Endothelial cell of umbilical vein (primary cell): Measurements from ENCODE around the gene LRWD1. TPM values are rescaled to one million over a fixed set of nuclear protein-coding genes. Genes with fewer than 3 reads are reported as not detected.
"Not testable (repeated sequence)": the region's sequence is repeated elsewhere in the genome, so short reads cannot be mapped to it uniquely, and the experiment has no call there.

Source experiments
- BruUV-seq: library from RNA; stranded (reverse); fragments of 400-500 nt; replicated peaks from 2 replicates; lab custom pipeline; 2021; lab: Mats Ljungman, UMichigan
- CTCF ChIA-PET: fragments of 300-600, 350-600 bp; sonication (Branson Sonifier 250); formaldehyde crosslinking; loops from one replicate; lab custom pipeline; 2021; ENCODE audit warnings: antibody characterized with exemption, inconsistent platforms; lab: Charles Lee
- POLR2A ChIA-PET: fragments of 300-600, 350-600 bp; sonication (Branson Sonifier 250); formaldehyde crosslinking; loops from one replicate; lab custom pipeline; 2021; ENCODE audit warnings: antibody characterized with exemption, inconsistent platforms; lab: Charles Lee
- DNase-seq: peaks from one replicate; pipeline ENCODE4 v3.0.0-alpha.2; 2011; ENCODE audit warnings: low read depth, low spot score
- FAIRE-seq: peaks from 2 replicates; lab custom pipeline; 2011; peaks lifted over from hg19 to GRCh38; lab: Jason Lieb, UNC
- H2AFZ ChIP-seq: 2 replicates; pipeline ENCODE4 v1.6.0; 2012; ENCODE audit warnings: low read depth, low read length, control low read depth, inconsistent platforms
- H3K27ac ChIP-seq: 2 replicates; pipeline ENCODE4 v1.5.1; 2011; ENCODE audit warnings: low read depth, mild to moderate bottlenecking, control low read depth, low read length, moderate library complexity; ENCODE audit not compliant: insufficient read depth
- H3K27me3 ChIP-seq, 2 experiments: 2 replicates each; pipeline versions ENCODE4 v1.6.0 to v1.6.1; 2011; ENCODE audit warnings: low read length in 2 of 2, mixed read lengths in 1 of 2; ENCODE audit not compliant: control insufficient read depth in 2 of 2, insufficient read depth in 2 of 2
- H3K36me3 ChIP-seq, 2 experiments: 2 replicates in 1 of 2; 3 replicates in 1 of 2; pipeline ENCODE4 v1.5.1; 2011; ENCODE audit warnings: low read length in 2 of 2, mild to moderate bottlenecking in 1 of 2, moderate library complexity in 1 of 2; ENCODE audit not compliant: control insufficient read depth in 2 of 2, insufficient read depth in 2 of 2; ENCODE audit errors: extremely low read depth in 1 of 2
- H3K4me1 ChIP-seq: 3 replicates; pipeline ENCODE4 v1.5.1; 2011; ENCODE audit warnings: mild to moderate bottlenecking, low read length; ENCODE audit not compliant: control insufficient read depth, insufficient read depth; ENCODE audit errors: extremely low read depth
- H3K4me2 ChIP-seq: 2 replicates; pipeline ENCODE4 v1.6.1; 2011; ENCODE audit warnings: low read length, control low read depth, mixed read lengths; ENCODE audit not compliant: insufficient read depth
- H3K4me3 ChIP-seq, 3 experiments: fragments of 200-600 bp in 1 of 3; sonication (generic), shearing (Covaris generic) in 1 of 3; replicated peaks in 1 of 3; 2 replicates each; pipeline ENCODE4 v1.5.1; 2011 to 2016; ENCODE audit warnings: control low read depth in 3 of 3, low read length in 3 of 3, mild to moderate bottlenecking in 2 of 3, inconsistent platforms in 1 of 3, low read depth in 1 of 3, moderate library complexity in 1 of 3; ENCODE audit not compliant: insufficient read depth in 1 of 3
- H3K79me2 ChIP-seq: 2 replicates; pipeline ENCODE4 v1.6.0; 2012; ENCODE audit warnings: low read length, inconsistent platforms; ENCODE audit not compliant: control insufficient read depth, insufficient read depth
- H3K9ac ChIP-seq: replicated peaks from 2 replicates; pipeline ENCODE3; 2011; ENCODE audit warnings: low read length, control low read depth; ENCODE audit not compliant: insufficient read depth; ENCODE audit errors: extremely low read depth
- H3K9me1 ChIP-seq: replicated peaks from 3 replicates; pipeline ENCODE4 v1.6.0; 2011; ENCODE audit warnings: mild to moderate bottlenecking, low read length; ENCODE audit not compliant: control insufficient read depth, insufficient read depth; ENCODE audit errors: extremely low read depth
- H3K9me3 ChIP-seq: replicated peaks from 2 replicates; pipeline ENCODE4 v1.5.1; 2012; ENCODE audit warnings: low read length, inconsistent platforms; ENCODE audit not compliant: control insufficient read depth, insufficient read depth
- H4K20me1 ChIP-seq: replicated peaks from 2 replicates; pipeline ENCODE3; 2011; ENCODE audit warnings: mild to moderate bottlenecking, low read length; ENCODE audit not compliant: control insufficient read depth, insufficient read depth; ENCODE audit errors: extremely low read depth
- dilution Hi-C: fragments of 300-500 bp; cut with MboI; formaldehyde crosslinking; loops from one replicate; pipeline ENCODE4 v1.15.0; 2019; ENCODE audit warnings: low sequenced_read_pairs; ENCODE audit not compliant: extremely low pct_ligation_motif_present
- intact Hi-C: fragments of 100-400 bp; cut with micrococcal nuclease; formaldehyde crosslinking; loops from one replicate; pipeline ENCODE4 v1.10.0; 2022
- microRNA-seq: library from miRNA; unstranded; fragments of <30 nt; microRNA quantifications from one replicate; pipeline ENCODE4 v1.2.0, GENCODE V29; 2021; ENCODE audit warnings: borderline number of aligned reads, borderline replicate concordance
- polyA plus RNA-seq, 4 experiments: library from polyadenylated mRNA; depleted of rRNA in 3 of 4; stranded (reverse) in 3 of 4; unstranded in 1 of 4; fragments of >200 nt; gene quantifications; 2 replicates each; pipeline versions ENCODE4 v1.2.1 to v1.2.3, GENCODE V29; 2011 to 2012; ENCODE audit warnings: missing spikeins in 1 of 4
- total RNA-seq: library from RNA; stranded (reverse); gene quantifications from 2 replicates; pipeline ENCODE4 v1.2.3, GENCODE V29; 2021

The LRWD1 gene
- total and polyA plus RNA-seq, 2 donors (not counting 3 experiments of a cell fraction or from before 2014, with no cell fraction given): 21.7 to 22.7 TPM

DNA sequence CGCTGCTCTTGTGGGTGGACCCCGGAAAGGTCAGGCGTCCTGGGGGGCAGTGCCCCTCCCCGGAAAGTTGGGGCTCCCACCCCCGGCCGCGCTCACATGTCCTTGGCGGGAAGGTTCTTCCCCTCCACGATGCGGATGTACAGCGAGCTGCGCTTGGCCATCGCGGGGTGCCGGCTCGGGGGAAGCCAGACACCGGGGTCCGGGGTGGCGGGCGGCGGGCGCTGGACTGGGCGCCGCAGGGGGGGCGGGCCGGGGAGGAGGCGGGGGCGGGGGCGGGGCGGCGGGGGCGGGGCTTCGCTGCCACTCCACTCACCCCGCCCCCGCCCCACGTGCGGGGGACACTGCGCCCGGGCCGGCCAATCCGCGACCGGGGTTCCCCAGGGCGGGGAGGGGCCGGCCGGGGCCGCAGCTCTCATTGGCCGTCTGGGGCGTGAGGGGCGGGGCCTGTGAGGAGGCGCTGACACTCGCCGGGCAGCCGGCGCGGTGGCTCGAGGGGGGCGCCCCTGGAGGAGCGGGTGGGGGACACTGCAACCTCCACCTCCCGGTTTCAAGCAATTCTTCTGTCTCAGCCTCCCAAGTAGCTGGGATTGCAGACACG lies 52.9 kb downstream of the LRWD1 start, which contains the start of gene RASA4B:
TSS of gene RASA4B (minus strand) at position 228 of the 598 bp plus-strand sequence. CDS start at position 161, 67 bp downstream.
- H4K20me1 ChIP-seq, POLR2A ChIA-PET, H3K9ac ChIP-seq, H3K27me3 ChIP-seq, H3K9me3 ChIP-seq, H3K36me3 ChIP-seq, H3K27ac ChIP-seq, BruUV-seq, DNase-seq, H3K79me2 ChIP-seq, intact Hi-C loops, CTCF ChIA-PET, dilution Hi-C loops, H3K9me1 ChIP-seq, H3K4me1 ChIP-seq, H3K4me2 ChIP-seq, H2AFZ ChIP-seq: not testable (repeated sequence)
- peak within 1 kb of the TSS in 1 of 3 experiments; percentile 24 for H3K4me3 ChIP-seq
- FAIRE-seq: peak; percentile 88

DNA sequence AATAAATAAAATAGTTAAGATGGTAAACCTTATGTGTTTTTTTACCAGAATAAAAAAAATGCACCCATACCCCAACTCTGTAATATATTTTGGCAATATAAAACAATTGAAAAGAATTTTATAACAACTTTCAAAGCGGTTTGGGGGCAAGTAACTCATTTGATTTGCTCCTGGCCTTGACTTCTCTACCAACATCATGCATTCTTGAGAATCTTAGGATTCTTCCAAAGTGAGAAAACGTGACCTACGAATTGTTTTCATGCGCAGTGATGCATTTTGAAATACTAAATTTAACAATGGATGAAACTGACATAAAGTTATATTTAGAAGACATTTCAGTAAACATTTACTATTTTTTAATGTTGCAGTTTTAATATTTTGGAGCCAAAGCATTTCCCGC lies 56.0 kb downstream of the LRWD1 start:
- FAIRE-seq, H3K9me3 ChIP-seq, dilution Hi-C loops: not testable (repeated sequence)

More for the DNA sequence above, 56.0 kb downstream of the LRWD1 start:
- H3K27ac ChIP-seq, H3K4me3 ChIP-seq, H3K79me2 ChIP-seq, H2AFZ ChIP-seq, H3K36me3 ChIP-seq, H3K9me1 ChIP-seq, H3K4me1 ChIP-seq, BruUV-seq, H3K9ac ChIP-seq, POLR2A ChIA-PET, H4K20me1 ChIP-seq, H3K27me3 ChIP-seq, H3K4me2 ChIP-seq, CTCF ChIA-PET, DNase-seq, intact Hi-C loops: not testable (repeated sequence)

Small RNAs within 50 kb of the gene (microRNA-seq; reads per million reads assigned to microRNA genes)
- gene MIR4467 (12.7 reads per million, percentile 28 among the genes with 10 or more reads in this experiment), gene MIR5090 (1.2 reads per million)

Other genes starting within 250 kb of the LRWD1 start
- gene SH2B2, start 178.1 kb upstream of the LRWD1 start, total RNA-seq: 0.25 and 0.73 TPM in 2 replicates
- 0.69 and 1.1 TPM in 2 replicates for gene SH2B2, start 178.1 kb upstream of the LRWD1 start, polyA plus RNA-seq
- not detected in 2 replicates for gene SPDYE6, start 108.5 kb upstream of the LRWD1 start, total RNA-seq
- not detected in 2 replicates for gene SPDYE6, start 108.5 kb upstream of the LRWD1 start, polyA plus RNA-seq
- 25.7 and 26.1 TPM in 2 replicates for gene PRKRIP1, start 68.6 kb upstream of the LRWD1 start, total RNA-seq
- gene PRKRIP1, start 68.6 kb upstream of the LRWD1 start, polyA plus RNA-seq: 13.1 and 16.1 TPM in 2 replicates
- 67.4 and 84.1 TPM in 2 replicates for gene ORAI2, start 31.4 kb upstream of the LRWD1 start, total RNA-seq
- gene ORAI2, start 31.4 kb upstream of the LRWD1 start, polyA plus RNA-seq: 99.1 and 138 TPM in 2 replicates
- gene ALKBH4, start 121 bp upstream of the LRWD1 start, total RNA-seq: 9.9 and 10.8 TPM in 2 replicates
- gene ALKBH4, start 121 bp upstream of the LRWD1 start, polyA plus RNA-seq: 5.3 and 7.8 TPM in 2 replicates
- 48.7 and 48.9 TPM in 2 replicates for gene POLR2J, start 13.9 kb downstream of the LRWD1 start, total RNA-seq
- gene POLR2J, start 13.9 kb downstream of the LRWD1 start, polyA plus RNA-seq: 93.6 and 114 TPM in 2 replicates
- gene RASA4B, start 52.8 kb downstream of the LRWD1 start, total RNA-seq: 5.8 and 9.8 TPM in 2 replicates
- 3.2 and 4.7 TPM in 2 replicates for gene RASA4B, start 52.8 kb downstream of the LRWD1 start, polyA plus RNA-seq
- 29.8 and 30.6 TPM in 2 replicates for gene UPK3BL2, start 78.7 kb downstream of the LRWD1 start, total RNA-seq
- gene UPK3BL2, start 78.7 kb downstream of the LRWD1 start, polyA plus RNA-seq: 18.2 and 35.4 TPM in 2 replicates
- gene SPDYE2, start 86.2 kb downstream of the LRWD1 start, total RNA-seq: not detected in 2 replicates
- not detected in 2 replicates for gene SPDYE2, start 86.2 kb downstream of the LRWD1 start, polyA plus RNA-seq
- gene POLR2J3, start 107.6 kb downstream of the LRWD1 start, total RNA-seq: 63.1 and 66.3 TPM in 2 replicates
- 40.7 and 41.0 TPM in 2 replicates for gene POLR2J3, start 107.6 kb downstream of the LRWD1 start, polyA plus RNA-seq
- 20.1 and 20.2 TPM in 2 replicates for gene RASA4, start 151.8 kb downstream of the LRWD1 start, total RNA-seq
- 11.6 and 13.3 TPM in 2 replicates for gene RASA4, start 151.8 kb downstream of the LRWD1 start, polyA plus RNA-seq
- gene UPK3BL1, start 177.8 kb downstream of the LRWD1 start, total RNA-seq: 14.1 and 34.4 TPM in 2 replicates
- gene UPK3BL1, start 177.8 kb downstream of the LRWD1 start, polyA plus RNA-seq: 17.8 and 20.3 TPM in 2 replicates
- gene SPDYE2B, start 185.3 kb downstream of the LRWD1 start, total RNA-seq: not detected in 2 replicates
- not detected in 2 replicates for gene SPDYE2B, start 185.3 kb downstream of the LRWD1 start, polyA plus RNA-seq
- 19.2 and 21.3 TPM in 2 replicates for gene POLR2J2, start 206.7 kb downstream of the LRWD1 start, total RNA-seq
- gene POLR2J2, start 206.7 kb downstream of the LRWD1 start, polyA plus RNA-seq: 1.3 and 1.7 TPM in 2 replicates